ENCODE results near the gene VSIG2.

- TF ChIP-seq, protein P1, sequence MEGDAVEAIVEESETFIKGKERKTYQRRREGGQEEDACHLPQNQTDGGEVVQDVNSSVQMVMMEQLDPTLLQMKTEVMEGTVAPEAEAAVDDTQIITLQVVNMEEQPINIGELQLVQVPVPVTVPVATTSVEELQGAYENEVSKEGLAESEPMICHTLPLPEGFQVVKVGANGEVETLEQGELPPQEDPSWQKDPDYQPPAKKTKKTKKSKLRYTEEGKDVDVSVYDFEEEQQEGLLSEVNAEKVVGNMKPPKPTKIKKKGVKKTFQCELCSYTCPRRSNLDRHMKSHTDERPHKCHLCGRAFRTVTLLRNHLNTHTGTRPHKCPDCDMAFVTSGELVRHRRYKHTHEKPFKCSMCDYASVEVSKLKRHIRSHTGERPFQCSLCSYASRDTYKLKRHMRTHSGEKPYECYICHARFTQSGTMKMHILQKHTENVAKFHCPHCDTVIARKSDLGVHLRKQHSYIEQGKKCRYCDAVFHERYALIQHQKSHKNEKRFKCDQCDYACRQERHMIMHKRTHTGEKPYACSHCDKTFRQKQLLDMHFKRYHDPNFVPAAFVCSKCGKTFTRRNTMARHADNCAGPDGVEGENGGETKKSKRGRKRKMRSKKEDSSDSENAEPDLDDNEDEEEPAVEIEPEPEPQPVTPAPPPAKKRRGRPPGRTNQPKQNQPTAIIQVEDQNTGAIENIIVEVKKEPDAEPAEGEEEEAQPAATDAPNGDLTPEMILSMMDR (conservative IDR thresholded peaks at IDR 0.05; ENCODE audit: low read depth, low read length), result no peak
- TF ChIP-seq POLR2A (IDR thresholded peaks at IDR 0.05; ENCODE audit: low read depth, low read length) (no peak), MAFK (IDR thresholded peaks at IDR 0.05; ENCODE audit: low read depth, low read length) (no peak), CEBPB (IDR thresholded peaks at IDR 0.05; ENCODE audit: low read depth, low read length) (no peak), MXI1 (IDR thresholded peaks at IDR 0.05; ENCODE audit: borderline replicate concordance, low read depth, low read length) (no peak), RAD21 (IDR thresholded peaks at IDR 0.05; ENCODE audit: low read length) (no peak)
These were observed 2.1 kb downstream of the VSIG2 start for GRCh38 chr11:124749912-124750311.

Data from IMR-90 (cell line).